Measurements from ENCODE around the gene CASTOR1.

The CASTOR1 gene

DNA sequence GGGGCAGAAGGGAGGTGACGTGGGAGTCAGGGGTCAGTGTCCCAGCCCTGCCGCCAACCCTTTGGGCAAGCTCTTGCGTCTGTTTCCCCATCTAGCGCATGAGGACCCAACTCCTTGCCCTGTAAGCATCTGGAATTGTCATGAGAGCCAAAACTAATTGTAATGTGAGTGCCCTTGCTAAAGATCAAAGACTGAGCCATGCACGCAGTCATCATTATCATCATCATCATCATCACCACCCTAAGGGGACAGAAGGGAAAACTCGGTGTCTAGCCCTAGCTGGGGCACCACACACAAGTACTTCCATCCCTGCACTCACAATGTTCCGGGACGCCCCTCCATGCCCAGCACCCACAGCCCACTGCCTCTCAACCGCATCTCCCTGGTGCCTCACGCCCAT lies 45.2 kb downstream of the CASTOR1 start:
- no peak for DNase-seq

DNA sequence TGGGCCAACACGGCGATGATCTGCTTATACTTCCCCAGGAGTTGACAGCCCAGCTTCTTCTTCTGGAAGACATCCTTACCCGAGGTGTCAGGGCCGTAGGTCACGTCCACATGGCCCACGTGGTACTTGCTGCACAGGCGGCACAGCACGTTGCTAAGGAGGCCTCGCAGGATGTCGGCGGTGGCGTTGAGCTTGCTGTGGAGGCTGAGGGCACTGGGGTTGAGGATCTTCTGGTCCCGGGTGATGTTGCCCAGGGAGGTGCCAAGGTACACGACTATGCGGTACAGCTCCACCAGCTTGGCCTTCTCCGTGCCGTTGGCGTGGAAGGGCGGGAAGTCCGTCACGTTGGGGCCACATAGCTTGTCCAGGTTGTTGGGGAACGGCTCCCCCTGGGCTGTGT lies 45.6 kb downstream of the CASTOR1 start:
- no peak for DNase-seq

DNA sequence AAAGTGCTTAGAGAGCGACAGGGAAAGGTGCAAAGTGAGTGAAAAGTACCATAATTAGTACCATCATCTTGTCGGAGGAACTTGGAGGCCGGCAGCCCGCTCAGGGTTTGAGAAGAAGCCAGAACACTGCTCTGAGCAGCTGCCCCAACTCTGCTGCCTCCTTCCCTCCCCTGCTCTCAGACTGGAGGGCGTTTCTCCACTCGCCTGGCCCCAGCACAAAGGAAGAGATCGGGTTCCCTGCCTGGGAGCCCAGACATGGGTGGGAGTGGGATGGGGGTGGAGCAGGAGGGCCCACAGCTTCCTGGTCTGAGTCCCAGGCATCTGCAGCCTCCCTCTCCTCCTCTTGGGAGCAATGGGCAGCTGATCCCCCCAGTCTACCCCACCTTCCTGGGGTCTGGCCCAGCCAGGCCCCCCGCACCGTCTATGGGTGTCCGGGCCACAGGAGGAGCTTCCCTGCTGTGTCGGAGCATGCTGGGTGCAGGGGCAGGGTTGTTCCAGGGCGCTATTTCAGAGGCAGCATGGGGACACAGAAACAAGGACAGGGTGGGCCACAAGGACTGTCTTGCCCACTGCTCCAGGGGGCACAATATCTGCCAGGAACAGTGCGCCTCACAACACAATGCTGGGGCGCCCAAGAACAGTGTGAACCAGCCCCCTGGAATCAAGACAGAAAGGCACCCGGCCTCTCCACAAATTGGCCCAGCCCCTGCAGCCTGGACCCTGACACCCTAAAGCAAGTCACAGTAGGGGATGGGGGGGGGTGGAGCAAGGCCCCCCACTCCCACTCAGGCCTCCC lies 47.5 kb downstream of the CASTOR1 start:
- no peak for DNase-seq

DNA sequence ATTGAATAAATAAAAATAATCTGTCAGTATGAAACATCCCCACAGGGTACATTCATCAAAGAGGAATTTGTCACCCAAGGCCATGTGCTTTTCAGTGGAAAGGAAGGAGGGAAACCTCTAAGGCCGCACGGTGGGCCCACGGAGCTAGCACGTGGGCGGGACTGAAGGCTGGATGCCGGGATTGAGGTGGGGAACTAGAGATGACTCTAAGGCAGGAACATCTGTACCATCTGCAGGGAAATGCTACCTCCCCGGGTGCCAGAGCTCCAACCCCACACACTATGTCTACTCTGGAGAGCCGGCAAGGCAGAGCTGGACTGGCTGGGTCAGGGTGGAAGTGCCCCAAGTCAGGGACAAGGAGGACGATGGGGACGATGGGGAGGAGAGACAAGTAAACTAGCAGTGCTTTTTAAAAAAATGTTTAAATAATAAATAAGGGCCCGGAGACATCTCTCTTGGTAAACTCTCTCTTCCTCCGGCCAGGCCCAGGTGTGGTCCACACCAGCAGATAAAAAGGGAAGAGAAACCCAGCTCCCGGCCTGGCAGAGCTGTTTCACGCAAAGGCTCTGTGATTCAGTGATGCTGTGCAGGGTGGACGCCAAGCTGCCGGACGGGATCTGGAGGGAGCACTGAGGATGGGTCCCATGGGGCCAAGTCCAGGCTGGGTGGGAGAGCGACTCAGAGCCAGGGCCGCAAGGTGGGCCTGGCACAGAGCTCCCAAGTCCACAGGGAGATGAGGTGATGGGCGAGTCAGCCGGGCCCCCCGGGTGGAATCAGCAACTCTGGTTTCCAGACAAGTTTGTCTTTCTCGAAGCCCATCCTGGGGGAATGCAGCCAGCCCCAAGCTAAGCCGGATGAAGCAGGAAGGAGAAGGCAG lies 48.5 kb downstream of the CASTOR1 start:
- DNase-seq = no peak

DNA sequence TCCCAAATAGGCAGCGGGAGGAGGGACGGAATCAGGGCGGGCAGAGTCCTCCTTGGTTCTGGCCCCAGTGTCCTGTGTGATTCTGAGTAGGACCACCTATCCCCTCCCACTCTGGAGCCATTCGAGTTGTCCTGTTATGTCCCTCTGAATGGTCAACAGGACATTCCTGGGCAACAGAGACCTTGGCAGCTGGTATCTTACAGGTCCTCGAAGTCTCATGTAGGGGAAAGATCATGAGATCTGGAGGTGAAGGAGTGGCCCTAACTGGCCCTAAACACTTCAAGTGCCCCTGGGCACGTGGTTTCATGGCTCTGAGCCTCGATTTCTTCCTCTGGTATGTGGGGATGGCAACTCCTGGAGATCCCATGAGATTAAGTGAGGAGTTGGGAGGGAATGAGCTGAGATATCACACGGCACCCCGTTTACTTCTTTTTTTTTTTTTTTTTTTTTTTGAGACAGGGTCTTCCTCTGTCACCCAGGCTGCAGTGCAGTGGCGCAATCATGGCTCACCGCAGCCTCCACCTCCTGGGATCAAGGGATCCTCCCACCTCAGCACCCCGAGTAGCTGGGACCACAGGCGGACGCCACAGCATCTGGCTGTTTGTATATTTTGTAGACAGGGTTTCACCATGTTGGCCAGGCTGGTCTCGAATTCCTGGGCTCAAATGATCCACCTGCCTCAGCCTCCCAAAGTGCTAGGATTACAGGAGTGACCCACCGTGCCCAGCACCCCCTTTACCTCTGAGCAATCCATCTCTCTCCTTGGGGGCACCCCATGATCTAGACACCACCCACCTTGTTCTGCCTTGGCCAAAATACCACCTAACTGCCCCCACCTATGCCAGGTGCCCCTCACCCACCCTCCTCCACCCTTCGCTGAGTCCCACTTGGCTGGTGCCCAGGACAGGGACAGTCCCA lies 49.6 kb downstream of the CASTOR1 start:
- DNase-seq = no peak

DNA sequence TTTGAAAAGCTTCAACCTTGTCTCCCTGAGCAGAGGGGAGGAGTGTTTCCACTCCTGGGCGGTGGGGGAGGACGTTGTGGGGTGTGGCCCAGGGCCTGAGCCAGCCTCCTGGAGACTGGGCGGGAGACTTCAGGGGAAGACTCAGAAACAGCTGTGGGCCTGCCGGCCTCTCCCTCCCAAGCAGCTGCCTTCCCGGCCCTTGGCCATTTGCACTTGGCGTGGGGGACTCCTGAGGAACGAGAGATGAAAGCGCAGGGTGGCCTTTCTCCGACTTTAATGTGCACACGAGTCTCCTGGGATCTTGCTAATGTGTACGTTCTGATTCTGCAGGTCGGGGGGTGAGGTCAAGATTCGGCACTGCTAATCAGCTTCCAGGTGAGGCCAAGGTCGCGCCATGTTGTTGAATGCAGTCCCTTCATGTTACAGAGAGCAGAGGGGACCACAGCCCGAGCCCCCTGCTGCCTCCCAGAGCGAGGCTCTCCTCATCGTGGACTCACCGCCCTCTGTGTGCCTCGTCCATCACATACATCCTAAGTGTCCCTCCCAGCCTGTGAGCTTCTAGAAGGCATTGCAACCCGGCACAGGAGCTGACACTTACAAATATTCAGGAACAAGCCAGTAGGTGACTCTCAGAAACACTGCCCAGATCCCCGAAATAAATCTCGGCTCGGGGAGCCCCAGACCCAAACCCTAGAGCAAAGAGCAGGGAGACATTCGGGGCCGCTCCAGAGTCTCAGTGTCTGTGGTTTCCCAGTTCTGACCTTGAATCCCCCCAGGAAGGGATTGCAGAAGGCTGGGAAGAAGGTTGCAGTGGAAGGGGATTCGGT lies 50.4 kb downstream of the CASTOR1 start:
- DNase-seq = no peak

DNA sequence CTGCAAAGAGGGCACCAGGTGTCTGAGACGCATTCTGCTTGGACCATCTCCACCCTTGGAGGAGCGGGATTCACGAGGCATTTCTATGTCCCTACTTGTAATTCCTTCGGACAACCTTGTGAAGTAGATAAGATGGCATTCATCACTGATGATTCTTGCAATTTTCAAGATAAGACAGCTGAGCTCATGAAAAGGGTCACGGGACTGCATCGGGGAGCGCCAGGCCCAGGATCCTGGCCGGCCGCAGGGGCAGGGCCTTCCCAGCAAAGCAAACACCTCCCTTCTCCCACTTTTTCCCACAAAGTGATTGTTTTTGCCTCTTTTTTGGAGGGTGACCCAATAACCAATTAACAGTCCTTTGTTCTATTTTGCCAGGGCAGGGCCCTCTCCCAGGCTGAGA lies 51.2 kb downstream of the CASTOR1 start:
- no peak for DNase-seq

DNA sequence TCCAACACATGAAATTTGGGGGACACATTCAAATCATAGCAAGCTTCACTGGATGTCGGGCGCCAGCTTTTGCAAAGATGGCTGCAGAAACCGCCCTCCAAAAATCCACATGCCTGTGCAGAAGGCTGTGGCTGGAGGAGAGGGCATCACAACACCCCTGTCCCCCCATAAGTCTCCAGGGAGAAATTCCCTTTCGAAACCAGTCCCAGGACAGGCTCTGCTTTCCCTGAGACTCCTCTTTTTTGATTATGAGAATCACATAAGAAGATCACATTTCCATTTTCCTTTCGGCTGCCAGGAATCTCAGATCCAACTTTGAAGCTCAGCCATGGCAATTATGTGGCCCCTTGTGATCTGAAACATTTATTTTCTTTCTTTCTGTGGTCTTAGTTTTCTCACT lies 52.4 kb downstream of the CASTOR1 start:
- DNase-seq = no peak

DNA sequence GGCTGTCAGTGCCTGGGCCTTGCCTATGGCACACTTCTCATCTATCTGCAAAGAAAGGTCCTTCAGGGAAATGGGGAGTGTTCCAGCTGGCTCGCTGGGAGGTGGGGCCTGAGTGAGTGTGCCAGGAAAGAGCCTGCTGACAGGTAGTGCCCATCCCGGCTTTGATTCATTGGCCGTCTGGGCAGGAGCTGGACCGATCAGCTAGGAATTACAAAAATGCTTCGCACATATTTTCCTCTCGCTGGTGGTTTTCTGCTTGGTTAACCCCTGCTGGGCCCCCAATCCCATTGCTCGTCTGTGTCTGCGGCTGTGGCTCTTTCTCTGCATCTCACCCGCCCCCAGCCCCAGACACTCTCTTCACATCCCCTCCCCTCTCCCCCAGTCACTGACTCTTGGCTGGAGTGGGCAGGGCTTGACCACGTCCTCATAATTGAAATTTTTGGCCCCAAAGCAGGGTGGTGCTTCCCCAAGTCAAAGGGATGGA lies 53.6 kb downstream of the CASTOR1 start:
- no peak for DNase-seq

Data from activated gamma-delta T cell (primary cell).